GM12892 (cell line): ENCODE data around the gene NINJ2.
"Not testable (repeated sequence)": the region's sequence is repeated elsewhere in the genome, so short reads cannot be mapped to it uniquely, and the experiment has no call there.

ENCODE experiments used
- POLR2A ChIP-seq: IDR thresholded peaks from 2 replicates; pipeline ENCODE4 v1.6.1; 2011; ENCODE audit warnings: low read depth, low read length, control low read depth
- POLR2AphosphoS5 ChIP-seq: IDR thresholded peaks from 2 replicates; pipeline ENCODE4 v1.6.1; 2011; ENCODE audit warnings: low read depth, low read length, control low read depth
- TAF1 ChIP-seq: IDR thresholded peaks from 2 replicates; pipeline ENCODE4 v1.6.1; 2011; ENCODE audit warnings: low read depth, mild to moderate bottlenecking, control low read depth, low read length, borderline replicate concordance

DNA sequence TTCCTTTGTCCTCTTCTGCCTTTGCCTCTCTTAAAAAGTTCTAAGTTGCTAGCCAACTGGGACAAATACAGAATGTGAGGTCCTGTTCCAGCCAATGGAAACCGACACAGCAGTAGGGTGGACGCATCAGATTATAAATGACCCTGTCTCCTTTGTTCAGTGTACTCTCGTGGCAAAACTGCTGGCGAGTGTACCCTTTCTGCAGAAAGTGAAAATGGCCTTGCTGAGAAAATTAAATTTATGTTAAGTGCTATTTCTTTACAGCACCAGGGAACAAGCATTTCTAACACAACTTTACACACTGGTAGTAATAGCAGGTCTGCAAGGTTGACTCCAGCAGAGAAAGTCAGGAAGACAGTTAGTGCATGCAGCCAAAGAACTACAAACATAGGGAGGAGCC lies 35.0 kb upstream of the NINJ2 start:
- TF ChIP-seq POLR2AphosphoS5, POLR2A, TAF1: not testable (repeated sequence)
